GM19468 (cell line): ENCODE results near the gene ZSCAN18.

Experiments
- ATAC-seq: cut with Tn5 transposase; IDR thresholded peaks from one replicate; pipeline ENCODE4 v1.9.1; 2021; ENCODE audit warnings: mild to moderate bottlenecking, moderate library complexity, moderate number of reproducible peaks; ENCODE audit not compliant: unreplicated experiment; ENCODE audit errors: extremely low read depth

Gene ZSCAN18

GRCh38 chr19:58045411-58046050 is 52.5 kb downstream of the ZSCAN18 start:
- no peak for ATAC-seq

- no peak for ATAC-seq
Observed at GRCh38 chr19:58044886-58045285, 53.1 kb downstream of the ZSCAN18 start.

- ATAC-seq: no peak
Observed at GRCh38 chr19:58044391-58044790, 53.6 kb downstream of the ZSCAN18 start.

- no peak for ATAC-seq
Observed at GRCh38 chr19:58042495-58043340, 55.3 kb downstream of the ZSCAN18 start.

- ATAC-seq: no peak
Observed at GRCh38 chr19:58040751-58041525, 57.1 kb downstream of the ZSCAN18 start.

GRCh38 chr19:58038688-58039204 is 59.3 kb downstream of the ZSCAN18 start:
- no peak for ATAC-seq

- no peak for ATAC-seq
Observed at GRCh38 chr19:58037927-58038687, 59.9 kb downstream of the ZSCAN18 start.

GRCh38 chr19:58035863-58036262 is 62.2 kb downstream of the ZSCAN18 start:
- no peak for ATAC-seq

- no peak for ATAC-seq
Observed at GRCh38 chr19:58034477-58034793, 63.6 kb downstream of the ZSCAN18 start.
